Vagina (tissue), 2 donors: Measurements from ENCODE around the gene F2R. TPM values are rescaled to one million over a fixed set of nuclear protein-coding genes. Genes with fewer than 3 reads are reported as not detected.
A peak's percentile ranks its signal among the peaks of the same experiment; 100 is the strongest.

ENCODE experiments used
- DNase-seq, 2 donors: peaks; one replicate each; pipeline ENCODE4 v3.0.0-alpha.2; 2017; ENCODE audit errors: extremely low spot score in 2 of 2
- H3K27ac ChIP-seq: fragments of 200-600 bp; sonication (generic); one replicate; pipeline ENCODE4 v1.5.1; 2019
- H3K27me3 ChIP-seq: fragments of 200-600 bp; sonication (generic); one replicate; pipeline ENCODE4 v1.5.1; 2019
- H3K36me3 ChIP-seq, 2 donors: fragments of 200-600 bp; sonication (generic); one replicate each; pipeline ENCODE4 v1.5.1; 2017 to 2019
- H3K4me1 ChIP-seq: fragments of 200-600 bp; sonication (generic); one replicate; pipeline ENCODE4 v1.5.1; 2019
- H3K4me3 ChIP-seq, 2 donors: fragments of 200-600 bp; sonication (generic); 1 replicate in 1 of 2; 2 replicates in 1 of 2; pipeline ENCODE4 v1.5.1; 2016 to 2019
- H3K9me3 ChIP-seq: fragments of 200-600 bp; sonication (generic); one replicate; pipeline ENCODE4 v1.5.1; 2019
- CTCF ChIP-seq, 3 experiments: fragments of 450-650 bp in 2 of 3; fragments of 200-600 bp in 1 of 3; sonication (generic) in 1 of 3; IDR thresholded peaks; one replicate each; pipeline ENCODE4 v1.5.1; 2017 to 2019; ENCODE audit warnings: antibody characterized with exemption in 3 of 3, mild to moderate bottlenecking in 2 of 3, moderate library complexity in 2 of 3
- POLR2A ChIP-seq, 2 donors: fragments of 450-650 bp; IDR thresholded peaks; one replicate each; pipeline ENCODE4 v1.6.1; 2017; ENCODE audit warnings: antibody characterized with exemption in 2 of 2, mild to moderate bottlenecking in 2 of 2, moderate library complexity in 2 of 2
- POLR2AphosphoS5 ChIP-seq, 2 donors: sonication (generic); formaldehyde crosslinking; IDR thresholded peaks; one replicate each; pipeline ENCODE4 v1.9.0; 2017; ENCODE audit warnings: antibody characterized with exemption in 2 of 2, mild to moderate bottlenecking in 2 of 2, low read depth in 1 of 2; ENCODE audit not compliant: insufficient read depth in 1 of 2
- intact Hi-C: fragments of 100-400 bp; cut with DNase I; formaldehyde crosslinking; loops from one replicate; pipeline ENCODE4 v1.15.1; 2023
- total RNA-seq: library from RNA; depleted of rRNA; stranded (reverse); fragments of >200 nt; gene quantifications from one replicate; pipeline ENCODE4 v1.2.3, GENCODE V29; 2016

The F2R gene
- total RNA-seq, 1 donor from 2014 or later: 7.1 TPM

- no peak for DNase-seq
- no peaks in the 10 kb centered on the region for H3K9me3 ChIP-seq
- peaks cover 11% of the 10 kb centered on the region for H3K4me1 ChIP-seq
- H3K27ac ChIP-seq: no peak overlapping the region
- no peaks in the 10 kb centered on the region for H3K27me3 ChIP-seq
- intact Hi-C loops: no loop called here
- TF ChIP-seq POLR2AphosphoS5 (IDR thresholded peaks at IDR 0.05; ENCODE audit: insufficient read depth in 1 of 2, low read depth in 1 of 2) (peak in 1 of 2 donors; percentile 33), CTCF (IDR thresholded peaks at IDR 0.05) (no peak), POLR2A (IDR thresholded peaks at IDR 0.05) (no peak)
- no peaks in the 10 kb centered on the region for H3K36me3 ChIP-seq
- H3K4me3 ChIP-seq: no peak overlapping the region
Observed at GRCh38 chr5:76710991-76711390, 4.9 kb upstream of the F2R start.

GRCh38 chr5:76714751-76715485 lies 1.0 kb upstream of the F2R start:
- no peaks in the 10 kb centered on the region for H3K9me3 ChIP-seq

GRCh38 chr5:76715486-76715735 lies 515 bp upstream of the F2R start:
- Histone ChIP-seq H3K9me3 (no peaks in the 10 kb centered on the region), H3K4me3 (peak overlapping the region; percentile 78 to 93), H3K36me3 (no peaks in the 10 kb centered on the region), H3K4me1 (peaks cover 35% of the 10 kb centered on the region), H3K27me3 (no peaks in the 10 kb centered on the region), H3K27ac (peak overlapping the region; percentile 77)
- no peak for TF ChIP-seq POLR2A (IDR thresholded peaks at IDR 0.05)
- TF ChIP-seq CTCF (IDR thresholded peaks at IDR 0.05): no peak
- no peak for TF ChIP-seq POLR2AphosphoS5 (IDR thresholded peaks at IDR 0.05; ENCODE audit: insufficient read depth in 1 of 2, low read depth in 1 of 2)
- intact Hi-C loops: no loop called here
- DNase-seq: no peak

More at GRCh38 chr5:76714751-76715485, 1.0 kb upstream of the F2R start:
- TF ChIP-seq POLR2A (IDR thresholded peaks at IDR 0.05) (no peak), CTCF (IDR thresholded peaks at IDR 0.05) (no peak), POLR2AphosphoS5 (IDR thresholded peaks at IDR 0.05; ENCODE audit: insufficient read depth in 1 of 2, low read depth in 1 of 2) (no peak)
- H3K27me3 ChIP-seq: no peaks in the 10 kb centered on the region
- H3K4me1 ChIP-seq: peaks cover 35% of the 10 kb centered on the region
- intact Hi-C loops: no loop called here
- no peaks in the 10 kb centered on the region for H3K36me3 ChIP-seq
- H3K27ac ChIP-seq: peak overlapping the region; percentile 77
- peak overlapping the region; percentile 78 to 93 for H3K4me3 ChIP-seq
- DNase-seq: no peak

GRCh38 chr5:76716456-76717157 lies 681 bp downstream of the F2R start:
- H3K27me3 ChIP-seq: no peaks in the 10 kb centered on the region
- intact Hi-C loops: no loop called here
- H3K27ac ChIP-seq: peak overlapping the region; percentile 77
- H3K36me3 ChIP-seq: no peaks in the 10 kb centered on the region
- H3K4me3 ChIP-seq: peak overlapping the region; percentile 78 to 93
- no peak for TF ChIP-seq CTCF (IDR thresholded peaks at IDR 0.05)
- TF ChIP-seq POLR2AphosphoS5 (IDR thresholded peaks at IDR 0.05; ENCODE audit: insufficient read depth in 1 of 2, low read depth in 1 of 2): no peak
- TF ChIP-seq POLR2A (IDR thresholded peaks at IDR 0.05): no peak
- H3K9me3 ChIP-seq: no peaks in the 10 kb centered on the region
- peaks cover 35% of the 10 kb centered on the region for H3K4me1 ChIP-seq
- no peak for DNase-seq
